K562 (cell line): ENCODE data around the gene POT1. TPM values are rescaled to one million over a fixed set of nuclear protein-coding genes. Genes with fewer than 3 reads are reported as not detected.

Source experiments
- COPS2 ChIP-seq: fragments of 450-650 bp; conservative IDR thresholded peaks from 2 replicates; pipeline ENCODE4 v1.6.1; 2016; ENCODE audit warnings: mild to moderate bottlenecking, moderate library complexity
- EZH2 ChIP-seq: IDR thresholded peaks from 2 replicates; pipeline ENCODE4 v1.6.1; 2012; ENCODE audit warnings: low read depth, mild to moderate bottlenecking, inconsistent platforms, low read length, borderline replicate concordance
- FOXJ3 ChIP-seq: sonication (generic); formaldehyde crosslinking; IDR thresholded peaks from 2 replicates; pipeline ENCODE4 v1.4.0; 2020; ENCODE audit warnings: mild to moderate bottlenecking, missing genetic modification reagents
- HNRNPK ChIP-seq: fragments of 200-400 bp; formaldehyde crosslinking; IDR thresholded peaks from one replicate; pipeline ENCODE4 v1.6.1; 2018; ENCODE audit warnings: mild to moderate bottlenecking, low read depth, low read length; ENCODE audit not compliant: poor library complexity, severe bottlenecking
- LARP7 ChIP-seq: fragments of 450-650 bp; IDR thresholded peaks from 2 replicates; pipeline ENCODE4 v1.6.1; 2016
- MAZ ChIP-seq, 2 experiments: fragments of 450-650 bp in 1 of 2; sonication (generic) in 1 of 2; formaldehyde crosslinking; IDR thresholded peaks in 1 of 2; conservative IDR thresholded peaks in 1 of 2; 2 replicates each; pipeline versions ENCODE4 v1.4.0 to v1.5.0; 2020; ENCODE audit warnings: mild to moderate bottlenecking in 1 of 2, missing genetic modification reagents in 1 of 2
- ZNF561 ChIP-seq: fragments of 450-650 bp; formaldehyde crosslinking; conservative IDR thresholded peaks from 2 replicates; pipeline ENCODE4 v1.4.0; 2020; ENCODE audit warnings: mild to moderate bottlenecking, moderate library complexity
- ZNF644 ChIP-seq: fragments of 200-800 bp; sonication (Bioruptor generic); IDR thresholded peaks from 2 replicates; pipeline ENCODE4 v1.6.1; 2016; ENCODE audit warnings: low read depth, missing genetic modification characterization, missing compliant biosample characterization
- polyA plus RNA-seq, 8 experiments: library from polyadenylated mRNA; depleted of rRNA in 4 of 8; stranded (reverse) in 5 of 8; unstranded in 3 of 8; fragments of >200 nt; fragmentation: Nextera tagmentation in 2 of 8; fragmentation: Illumina TruSeq in 1 of 8; extraction: Ambion mirVana in 2 of 8; extraction: Trizol in 1 of 8; gene quantifications; 2 replicates each; pipeline versions ENCODE4 v1.2.1 to v1.2.3, GENCODE V29; 2011 to 2014; ENCODE audit warnings: inconsistent platforms in 1 of 8, missing spikeins in 1 of 8
- total RNA-seq, 7 experiments: library from RNA; depleted of rRNA in 6 of 7; stranded (reverse); fragments of >200 nt in 6 of 7; fragmentation: Illumina TruSeq in 2 of 7; extraction: Trizol in 2 of 7; gene quantifications; 2 replicates each; pipeline versions ENCODE4 v1.2.1 to v1.2.3, GENCODE V29; 2011 to 2021; ENCODE audit warnings: low replicate concordance in 1 of 7
- TF ChIP-seq, protein P1 (sequence below): sonication (generic); formaldehyde crosslinking; IDR thresholded peaks from 2 replicates; pipeline ENCODE4 v1.8.1; 2023; ENCODE audit warnings: mild to moderate bottlenecking, missing genetic modification reagents
- TF ChIP-seq, protein P2 (sequence below), 2 experiments: fragments of 450-650 bp; formaldehyde crosslinking in 1 of 2; IDR thresholded peaks; 2 replicates each; pipeline versions ENCODE4 v1.4.0 to v1.6.1; 2014 to 2020; ENCODE audit warnings: mild to moderate bottlenecking in 2 of 2, borderline replicate concordance in 1 of 2, low read depth in 1 of 2
- TF ChIP-seq, protein P3 (sequence below): fragments of 450-650 bp; IDR thresholded peaks from 2 replicates; pipeline ENCODE4 v1.6.1; 2018; ENCODE audit not compliant: partially characterized antibody
- TF ChIP-seq, protein P4 (sequence below): sonication (generic); formaldehyde crosslinking; IDR thresholded peaks from 2 replicates; pipeline ENCODE4 v1.9.0; 2022; ENCODE audit warnings: mild to moderate bottlenecking, missing genetic modification reagents

The POT1 gene
- total and polyA plus RNA-seq, 9 of the 15 experiments (the other 6 are each of a cell fraction or from before 2014, with no cell fraction given): 37.9 to 140 (median 63.6) TPM

DNA sequence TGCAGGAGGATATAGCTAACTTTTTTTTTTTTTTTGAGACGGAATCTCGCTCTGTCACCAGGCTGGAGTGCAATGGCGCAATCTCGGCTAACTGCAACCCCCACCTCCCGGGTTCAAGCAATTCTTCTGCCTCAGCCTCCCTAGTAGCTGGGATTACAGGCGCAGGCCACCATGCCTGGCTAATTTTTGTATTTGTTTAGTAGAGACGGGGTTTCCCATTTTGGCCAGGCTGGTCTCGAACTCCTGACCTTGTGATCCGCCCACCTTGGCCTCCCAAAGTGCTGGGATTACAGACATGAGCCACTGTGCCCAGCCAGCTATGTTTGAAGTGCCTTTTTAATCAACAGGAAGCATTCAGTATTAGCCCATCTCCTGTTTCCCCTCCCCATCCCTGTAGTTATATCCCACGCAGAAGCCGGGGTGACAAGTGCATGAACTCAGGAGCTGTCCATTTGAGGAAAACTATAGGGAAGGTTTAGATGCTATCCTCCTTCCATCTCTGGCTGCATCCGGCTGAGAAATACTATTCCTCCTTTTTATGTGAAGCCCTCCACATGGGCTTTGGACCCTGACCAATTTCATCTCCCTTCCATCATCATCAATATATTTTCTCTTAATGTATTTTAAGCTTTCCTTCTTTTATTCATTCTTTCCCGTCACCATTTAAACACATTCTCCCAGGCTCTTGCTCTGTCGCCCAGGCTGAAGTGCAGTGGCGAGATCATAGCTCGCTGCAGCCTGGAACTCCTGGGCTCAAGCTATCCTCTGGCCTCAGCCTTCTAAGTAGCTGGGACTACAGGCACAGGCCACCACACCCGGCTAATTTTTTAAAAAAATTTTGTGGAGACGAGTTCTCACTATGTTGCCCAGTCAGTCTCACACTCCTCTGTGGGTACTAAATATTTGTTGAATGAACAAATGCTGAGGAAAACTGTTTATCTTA is 1.3 kb upstream of the POT1 start (continued):
- TF ChIP-seq, protein P1, sequence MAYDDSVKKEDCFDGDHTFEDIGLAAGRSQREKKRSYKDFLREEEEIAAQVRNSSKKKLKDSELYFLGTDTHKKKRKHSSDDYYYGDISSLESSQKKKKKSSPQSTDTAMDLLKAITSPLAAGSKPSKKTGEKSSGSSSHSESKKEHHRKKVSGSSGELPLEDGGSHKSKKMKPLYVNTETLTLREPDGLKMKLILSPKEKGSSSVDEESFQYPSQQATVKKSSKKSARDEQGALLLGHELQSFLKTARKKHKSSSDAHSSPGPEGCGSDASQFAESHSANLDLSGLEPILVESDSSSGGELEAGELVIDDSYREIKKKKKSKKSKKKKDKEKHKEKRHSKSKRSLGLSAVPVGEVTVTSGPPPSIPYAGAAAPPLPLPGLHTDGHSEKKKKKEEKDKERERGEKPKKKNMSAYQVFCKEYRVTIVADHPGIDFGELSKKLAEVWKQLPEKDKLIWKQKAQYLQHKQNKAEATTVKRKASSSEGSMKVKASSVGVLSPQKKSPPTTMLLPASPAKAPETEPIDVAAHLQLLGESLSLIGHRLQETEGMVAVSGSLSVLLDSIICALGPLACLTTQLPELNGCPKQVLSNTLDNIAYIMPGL (CRISPR knock-in tag): no peak
- TF ChIP-seq, protein P2, sequence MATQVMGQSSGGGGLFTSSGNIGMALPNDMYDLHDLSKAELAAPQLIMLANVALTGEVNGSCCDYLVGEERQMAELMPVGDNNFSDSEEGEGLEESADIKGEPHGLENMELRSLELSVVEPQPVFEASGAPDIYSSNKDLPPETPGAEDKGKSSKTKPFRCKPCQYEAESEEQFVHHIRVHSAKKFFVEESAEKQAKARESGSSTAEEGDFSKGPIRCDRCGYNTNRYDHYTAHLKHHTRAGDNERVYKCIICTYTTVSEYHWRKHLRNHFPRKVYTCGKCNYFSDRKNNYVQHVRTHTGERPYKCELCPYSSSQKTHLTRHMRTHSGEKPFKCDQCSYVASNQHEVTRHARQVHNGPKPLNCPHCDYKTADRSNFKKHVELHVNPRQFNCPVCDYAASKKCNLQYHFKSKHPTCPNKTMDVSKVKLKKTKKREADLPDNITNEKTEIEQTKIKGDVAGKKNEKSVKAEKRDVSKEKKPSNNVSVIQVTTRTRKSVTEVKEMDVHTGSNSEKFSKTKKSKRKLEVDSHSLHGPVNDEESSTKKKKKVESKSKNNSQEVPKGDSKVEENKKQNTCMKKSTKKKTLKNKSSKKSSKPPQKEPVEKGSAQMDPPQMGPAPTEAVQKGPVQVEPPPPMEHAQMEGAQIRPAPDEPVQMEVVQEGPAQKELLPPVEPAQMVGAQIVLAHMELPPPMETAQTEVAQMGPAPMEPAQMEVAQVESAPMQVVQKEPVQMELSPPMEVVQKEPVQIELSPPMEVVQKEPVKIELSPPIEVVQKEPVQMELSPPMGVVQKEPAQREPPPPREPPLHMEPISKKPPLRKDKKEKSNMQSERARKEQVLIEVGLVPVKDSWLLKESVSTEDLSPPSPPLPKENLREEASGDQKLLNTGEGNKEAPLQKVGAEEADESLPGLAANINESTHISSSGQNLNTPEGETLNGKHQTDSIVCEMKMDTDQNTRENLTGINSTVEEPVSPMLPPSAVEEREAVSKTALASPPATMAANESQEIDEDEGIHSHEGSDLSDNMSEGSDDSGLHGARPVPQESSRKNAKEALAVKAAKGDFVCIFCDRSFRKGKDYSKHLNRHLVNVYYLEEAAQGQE (IDR thresholded peaks at IDR 0.05; ENCODE audit: borderline replicate concordance): no peak
- TF ChIP-seq, protein P2 (CRISPR knock-in tag; IDR thresholded peaks at IDR 0.05; ENCODE audit: low read depth): no peak
- TF ChIP-seq, protein P3, sequence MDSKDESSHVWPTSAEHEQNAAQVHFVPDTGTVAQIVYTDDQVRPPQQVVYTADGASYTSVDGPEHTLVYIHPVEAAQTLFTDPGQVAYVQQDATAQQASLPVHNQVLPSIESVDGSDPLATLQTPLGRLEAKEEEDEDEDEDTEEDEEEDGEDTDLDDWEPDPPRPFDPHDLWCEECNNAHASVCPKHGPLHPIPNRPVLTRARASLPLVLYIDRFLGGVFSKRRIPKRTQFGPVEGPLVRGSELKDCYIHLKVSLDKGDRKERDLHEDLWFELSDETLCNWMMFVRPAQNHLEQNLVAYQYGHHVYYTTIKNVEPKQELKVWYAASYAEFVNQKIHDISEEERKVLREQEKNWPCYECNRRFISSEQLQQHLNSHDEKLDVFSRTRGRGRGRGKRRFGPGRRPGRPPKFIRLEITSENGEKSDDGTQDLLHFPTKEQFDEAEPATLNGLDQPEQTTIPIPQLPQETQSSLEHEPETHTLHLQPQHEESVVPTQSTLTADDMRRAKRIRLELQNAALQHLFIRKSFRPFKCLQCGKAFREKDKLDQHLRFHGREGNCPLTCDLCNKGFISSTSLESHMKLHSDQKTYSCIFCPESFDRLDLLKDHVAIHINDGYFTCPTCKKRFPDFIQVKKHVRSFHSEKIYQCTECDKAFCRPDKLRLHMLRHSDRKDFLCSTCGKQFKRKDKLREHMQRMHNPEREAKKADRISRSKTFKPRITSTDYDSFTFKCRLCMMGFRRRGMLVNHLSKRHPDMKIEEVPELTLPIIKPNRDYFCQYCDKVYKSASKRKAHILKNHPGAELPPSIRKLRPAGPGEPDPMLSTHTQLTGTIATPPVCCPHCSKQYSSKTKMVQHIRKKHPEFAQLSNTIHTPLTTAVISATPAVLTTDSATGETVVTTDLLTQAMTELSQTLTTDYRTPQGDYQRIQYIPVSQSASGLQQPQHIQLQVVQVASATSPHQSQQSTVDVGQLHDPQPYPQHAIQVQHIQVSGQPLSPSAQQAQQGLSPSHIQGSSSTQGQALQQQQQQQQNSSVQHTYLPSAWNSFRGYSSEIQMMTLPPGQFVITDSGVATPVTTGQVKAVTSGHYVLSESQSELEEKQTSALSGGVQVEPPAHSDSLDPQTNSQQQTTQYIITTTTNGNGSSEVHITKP: peak; percentile 44
- no peak for TF ChIP-seq FOXJ3 (CRISPR knock-in tag)
- TF ChIP-seq, protein P4, sequence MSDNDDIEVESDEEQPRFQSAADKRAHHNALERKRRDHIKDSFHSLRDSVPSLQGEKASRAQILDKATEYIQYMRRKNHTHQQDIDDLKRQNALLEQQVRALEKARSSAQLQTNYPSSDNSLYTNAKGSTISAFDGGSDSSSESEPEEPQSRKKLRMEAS: no peak
- TF ChIP-seq HNRNPK: no peak
- no peak for TF ChIP-seq LARP7
- no peak for TF ChIP-seq MAZ (CRISPR knock-in tag; conservative IDR thresholded peaks at IDR 0.05 in 1 of 2, IDR thresholded peaks at IDR 0.05 in 1 of 2)
- TF ChIP-seq COPS2: no peak
- TF ChIP-seq ZNF561 (CRISPR knock-in tag): no peak
- TF ChIP-seq EZH2: no peak
- no peak for TF ChIP-seq ZNF644 (tag)
